Urinary bladder (tissue), 4 donors: ENCODE data around the gene TINCR. TPM values are rescaled to one million over a fixed set of nuclear protein-coding genes. Genes with fewer than 3 reads are reported as not detected.
"Not testable (repeated sequence)": the region's sequence is repeated elsewhere in the genome, so short reads cannot be mapped to it uniquely, and the experiment has no call there.

Source experiments
- DNase-seq: peaks from one replicate; pipeline ENCODE4 v3.0.0-alpha.2; 2015; ENCODE audit errors: extremely low spot score
- H3K27ac ChIP-seq: one replicate; pipeline ENCODE4 v1.5.1; 2013; ENCODE audit warnings: low read depth, mild to moderate bottlenecking, moderate library complexity
- H3K36me3 ChIP-seq: one replicate; pipeline ENCODE4 v1.6.1; 2013; ENCODE audit warnings: mild to moderate bottlenecking, moderate library complexity; ENCODE audit not compliant: insufficient read depth
- H3K4me1 ChIP-seq: one replicate; pipeline ENCODE4 v1.6.1; 2013; ENCODE audit warnings: mild to moderate bottlenecking, moderate library complexity; ENCODE audit not compliant: insufficient read depth
- H3K4me3 ChIP-seq: one replicate; pipeline ENCODE4 v1.5.1; 2013; ENCODE audit warnings: low read depth, low read length
- WGBS: extraction: QIAGEN DNeasy Blood & Tissue Kit; methylation state at CpG from one replicate; pipeline ENCODE4 v1.1.7; 2013; 5-methylcytosine and 5-hydroxymethylcytosine counted together
- polyA plus RNA-seq: library from polyadenylated mRNA; stranded (reverse); fragments of 200-250 nt; gene quantifications from one replicate; pipeline ENCODE4 v1.2.3, GENCODE V29; 2013
- total RNA-seq: library from RNA; depleted of rRNA; stranded (reverse); fragments of >200 nt; gene quantifications from one replicate; pipeline ENCODE4 v1.2.3, GENCODE V29; 2014
- donor health status: healthy with polysubstance abuse.
- donor health status: healthy.

TINCR gene
- total RNA-seq, result 1.6 TPM
- 0.85 TPM for polyA plus RNA-seq

DNA sequence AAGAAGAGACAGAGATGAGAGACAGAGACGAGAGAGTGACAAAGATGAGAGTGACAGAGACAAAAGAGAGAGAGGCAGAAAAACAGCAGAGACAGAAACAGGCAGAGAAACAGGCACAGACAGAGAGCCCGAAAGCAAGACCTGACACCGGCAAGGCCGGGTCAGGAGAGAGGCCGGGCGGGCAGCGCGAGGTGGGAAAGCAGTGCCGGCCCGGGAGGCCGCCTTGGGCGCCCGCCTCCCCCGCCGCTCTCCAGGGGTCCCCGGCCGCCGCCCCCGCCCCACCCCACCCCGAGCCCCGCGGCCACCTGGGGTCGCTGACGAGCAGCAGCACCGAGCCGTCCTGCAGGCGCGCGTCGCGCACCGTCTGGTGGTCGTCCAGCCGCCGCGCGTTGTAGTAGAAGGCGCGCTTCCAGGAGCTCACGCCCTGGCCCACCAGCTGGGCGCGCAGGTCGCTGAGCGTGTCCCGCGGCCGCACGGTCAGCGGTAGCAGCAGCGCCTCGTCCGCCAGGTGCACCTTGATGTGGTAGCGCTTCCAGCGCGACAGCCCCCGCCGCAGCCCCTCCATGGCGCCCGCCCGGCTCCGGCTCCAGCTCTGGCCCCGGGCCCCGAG is at the start of gene TINCR:
Gene TINCR, minus strand, starts transcription at position 594 of the 610 bp plus-strand sequence.
- no peaks in the 10 kb centered on the region for H3K36me3 ChIP-seq
- no peak for DNase-seq
- 7% methylated on average over 63 of the region's 63 CpGs for WGBS
- peak within 1 kb of the TSS; percentile 36 for H3K4me3 ChIP-seq
- no peak within 1 kb of the TSS for H3K27ac ChIP-seq
- no peaks in the 10 kb centered on the region for H3K4me1 ChIP-seq

- WGBS, result 83% methylated on average over 1 of the region's 1 CpG
- Histone ChIP-seq H3K4me3 (no peak overlapping the region), H3K27ac (no peak overlapping the region), H3K36me3 (peaks cover 13% of the 10 kb centered on the region), H3K4me1 (no peaks in the 10 kb centered on the region)
- DNase-seq, result no peak
Observed at GRCh38 chr19:5617080-5617479, 49.3 kb upstream of the TINCR start.

DNA sequence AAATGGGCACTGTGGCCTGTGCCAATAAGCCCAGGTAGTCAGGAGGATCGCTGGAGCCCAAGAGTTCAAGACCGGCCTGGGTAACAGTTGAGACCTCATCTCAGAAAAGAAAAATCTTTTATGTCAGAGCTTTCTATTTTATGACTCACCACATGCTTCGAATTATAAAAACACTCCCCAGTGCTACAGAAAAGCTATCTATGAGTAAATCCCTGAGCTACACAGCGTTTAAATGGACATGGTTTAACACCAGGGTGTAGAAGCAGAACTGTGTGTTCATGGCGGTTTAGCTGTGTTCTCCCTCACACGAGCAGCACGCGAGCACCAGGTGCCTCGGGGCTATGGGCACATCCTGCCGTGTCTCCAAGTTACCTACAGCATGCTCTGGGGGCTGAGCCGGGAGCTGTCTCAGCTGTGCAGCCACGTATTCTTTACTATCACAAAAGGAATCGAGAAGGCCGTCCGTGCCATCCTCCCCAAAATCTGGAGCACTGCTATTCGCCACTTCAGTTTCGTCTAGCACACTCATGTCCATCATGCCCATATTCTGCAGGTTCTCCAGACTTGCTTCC is 48.1 kb upstream of the TINCR start:
- Histone ChIP-seq H3K27ac (no peak overlapping the region), H3K36me3 (peaks cover 14% of the 10 kb centered on the region), H3K4me3 (no peak overlapping the region), H3K4me1 (no peaks in the 10 kb centered on the region)
- no peak for DNase-seq
- WGBS, result 93% methylated on average over 17 of the region's 17 CpGs

GRCh38 chr19:5612891-5613865 is 45.4 kb upstream of the TINCR start:
- Histone ChIP-seq H3K36me3 (peaks cover 14% of the 10 kb centered on the region), H3K4me1 (no peaks in the 10 kb centered on the region), H3K27ac (no peak overlapping the region), H3K4me3 (no peak overlapping the region)
- no peak for DNase-seq
- WGBS, result 94% methylated on average over 15 of the region's 15 CpGs

DNA sequence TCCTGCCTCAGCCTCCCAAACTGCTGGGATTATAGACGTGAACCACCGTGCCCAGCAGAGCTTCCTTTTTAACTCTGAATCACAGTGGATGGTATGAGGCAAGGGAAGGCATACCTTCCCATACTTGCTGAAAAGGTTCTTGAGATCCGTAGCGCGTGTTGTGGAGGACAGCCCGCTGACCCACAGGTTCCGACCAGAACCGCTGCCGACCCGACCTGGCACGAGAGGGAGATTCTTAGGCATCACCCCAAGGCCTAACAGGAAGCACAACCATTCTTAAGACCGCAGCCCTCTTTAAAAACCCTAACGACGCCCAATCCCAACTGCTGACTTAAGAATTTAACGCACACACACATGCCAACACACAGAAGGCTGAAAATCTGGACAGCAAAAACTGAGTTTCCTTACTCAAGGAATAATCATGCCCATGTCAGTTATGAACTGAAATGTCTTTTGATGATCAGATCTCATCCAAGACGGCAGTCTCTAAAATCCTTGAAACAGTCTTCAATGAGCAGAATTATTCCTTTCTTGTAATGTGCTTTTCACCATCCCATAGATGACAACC is 42.2 kb upstream of the TINCR start:
- Histone ChIP-seq H3K4me1 (no peaks in the 10 kb centered on the region), H3K27ac (no peak overlapping the region), H3K36me3 (peaks cover 7% of the 10 kb centered on the region), H3K4me3 (no peak overlapping the region)
- WGBS, result 95% methylated on average over 16 of the region's 16 CpGs
- DNase-seq, result no peak

- not testable (repeated sequence) for H3K4me3 ChIP-seq, H3K27ac ChIP-seq, H3K4me1 ChIP-seq, DNase-seq
- WGBS, result 94% methylated on average over 9 of the region's 9 CpGs
- peaks cover 12% of the 10 kb centered on the region for H3K36me3 ChIP-seq
Observed at GRCh38 chr19:5608766-5609165, 41.0 kb upstream of the TINCR start.

GRCh38 chr19:5608291-5608690 is 40.5 kb upstream of the TINCR start:
- no peak for DNase-seq
- Histone ChIP-seq H3K27ac (no peak overlapping the region), H3K36me3 (peaks cover 16% of the 10 kb centered on the region), H3K4me1 (no peaks in the 10 kb centered on the region), H3K4me3 (no peak overlapping the region)
- WGBS, result 92% methylated on average over 10 of the region's 10 CpGs

DNA sequence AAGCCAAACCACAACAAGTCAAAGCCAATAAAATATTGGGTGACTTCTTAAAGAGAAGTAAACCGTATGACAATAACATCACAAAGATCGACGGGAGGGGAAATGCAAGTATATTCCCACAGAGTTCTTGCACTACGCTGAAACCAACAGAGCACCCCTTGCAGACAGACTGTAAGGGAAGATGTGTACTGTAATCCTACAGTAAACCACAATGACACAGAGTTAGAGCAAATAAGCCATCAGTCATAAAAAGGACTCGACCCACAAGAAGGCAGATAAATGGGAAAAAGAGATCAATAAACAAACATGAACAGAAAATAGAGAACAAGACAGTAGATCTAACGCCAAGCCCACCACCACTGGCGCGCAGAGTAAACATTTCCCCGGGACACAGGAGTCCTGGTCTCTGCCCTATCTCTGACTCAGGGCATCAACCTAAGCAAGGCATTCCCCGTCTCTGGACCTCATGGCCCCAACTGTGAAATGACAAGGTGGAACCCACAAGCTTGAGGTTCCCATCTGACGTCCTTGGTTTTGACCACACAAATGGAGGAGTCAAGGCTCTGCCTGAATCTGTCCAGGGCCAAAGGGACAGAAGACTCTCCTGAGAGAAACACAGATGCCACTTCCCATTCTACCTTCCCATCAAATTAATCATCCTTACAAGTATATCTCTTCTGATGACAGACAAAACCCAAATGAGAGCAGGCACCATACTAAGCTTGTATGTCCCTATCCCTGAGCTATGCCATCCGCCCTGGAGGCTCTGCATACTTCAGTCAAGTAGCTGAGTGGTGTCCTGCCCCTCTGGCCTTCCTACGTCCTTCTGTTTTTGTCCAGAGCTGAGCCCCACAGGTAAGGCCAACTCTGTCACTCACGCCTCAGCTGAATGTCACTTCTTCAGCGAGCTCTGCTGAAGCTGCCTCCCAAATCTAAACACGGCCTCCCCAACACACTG is 39.8 kb upstream of the TINCR start:
- H3K4me3 ChIP-seq, result no peak overlapping the region
- 93% methylated on average over 16 of the region's 16 CpGs for WGBS

GRCh38 chr19:5605362-5605761 is 37.6 kb upstream of the TINCR start:
- DNase-seq, result no peak
- H3K4me3 ChIP-seq, result no peak overlapping the region
- 88% methylated on average over 3 of the region's 3 CpGs for WGBS
- no peaks in the 10 kb centered on the region for H3K4me1 ChIP-seq
- H3K27ac ChIP-seq, result no peak overlapping the region
- H3K36me3 ChIP-seq, result peaks cover 17% of the 10 kb centered on the region

More for the DNA sequence above, 39.8 kb upstream of the TINCR start:
- Histone ChIP-seq H3K36me3 (peaks cover 20% of the 10 kb centered on the region), H3K4me1 (no peaks in the 10 kb centered on the region), H3K27ac (no peak overlapping the region)
- DNase-seq, result no peak

DNA sequence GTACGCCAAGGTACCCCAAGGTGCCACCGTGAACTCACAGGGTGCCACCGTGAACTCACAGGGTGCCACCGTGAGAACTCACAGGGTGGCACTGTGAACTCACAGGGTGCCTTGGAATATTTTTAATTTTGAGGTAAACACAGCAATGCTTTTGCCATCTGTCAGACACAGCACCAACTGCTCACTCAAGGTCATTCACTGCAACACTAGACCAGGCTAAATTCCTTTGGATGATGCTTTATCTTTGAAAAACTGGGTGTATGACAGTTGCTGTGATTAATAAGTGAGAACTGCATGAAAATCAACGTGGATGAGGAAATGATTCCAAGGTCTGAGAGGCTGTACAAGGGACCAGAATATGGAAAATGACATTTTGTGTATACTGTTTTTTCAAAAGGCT is 35.9 kb upstream of the TINCR start:
- DNase-seq, result no peak
- H3K4me1 ChIP-seq, result no peaks in the 10 kb centered on the region
- 89% methylated on average over 5 of the region's 5 CpGs for WGBS
- H3K36me3 ChIP-seq, result peaks cover 20% of the 10 kb centered on the region
- no peak overlapping the region for H3K4me3 ChIP-seq
- no peak overlapping the region for H3K27ac ChIP-seq

DNA sequence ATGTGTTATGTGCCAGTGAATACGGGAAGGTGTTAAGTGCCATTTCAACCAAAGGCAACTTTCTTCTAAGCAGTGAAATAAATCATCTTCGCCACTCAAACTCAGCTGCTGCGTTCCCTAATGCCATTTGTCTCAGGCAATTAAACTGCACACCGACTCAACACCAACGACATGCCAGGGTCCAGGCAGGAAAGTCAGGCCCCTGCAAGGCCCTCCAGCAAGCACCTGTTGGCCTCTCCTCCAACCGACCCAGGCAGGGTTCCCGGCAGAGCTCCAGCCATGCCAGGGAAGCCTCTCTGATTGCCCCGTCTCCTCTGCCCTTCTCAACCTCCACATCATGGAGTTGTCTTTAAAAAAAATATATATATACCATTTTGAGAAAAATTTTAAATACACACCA is 33.0 kb upstream of the TINCR start:
- no peak for DNase-seq
- Histone ChIP-seq H3K27ac (no peak overlapping the region), H3K4me1 (no peaks in the 10 kb centered on the region), H3K4me3 (no peak overlapping the region), H3K36me3 (peaks cover 24% of the 10 kb centered on the region)
- 85% methylated on average over 8 of the region's 8 CpGs for WGBS

- 94% methylated on average over 9 of the region's 9 CpGs for WGBS
- no peak for DNase-seq
- Histone ChIP-seq H3K27ac (no peak overlapping the region), H3K36me3 (peaks cover 28% of the 10 kb centered on the region), H3K4me3 (no peak overlapping the region), H3K4me1 (no peaks in the 10 kb centered on the region)
Observed at GRCh38 chr19:5595745-5596144, 28.0 kb upstream of the TINCR start.

DNA sequence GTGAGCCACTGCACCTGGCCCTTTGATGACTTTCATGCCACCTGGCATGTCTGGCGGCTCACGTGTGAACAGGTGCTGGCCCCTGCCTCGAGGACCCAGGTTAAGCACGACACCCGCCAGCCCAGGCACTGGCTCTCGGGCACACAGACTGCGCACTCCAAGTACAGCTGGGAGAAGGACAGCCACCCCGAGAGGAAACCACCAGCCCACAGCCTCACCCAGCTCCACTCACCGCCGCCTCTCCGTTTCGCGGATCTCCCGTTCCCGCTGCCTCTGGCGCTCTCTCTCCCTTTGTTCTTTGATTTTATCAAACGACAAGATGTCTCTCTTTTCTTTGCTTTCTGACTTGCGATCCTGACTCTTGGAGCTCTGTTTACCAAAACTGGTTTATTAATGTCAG is 27.4 kb upstream of the TINCR start:
- Histone ChIP-seq H3K4me3 (no peak overlapping the region), H3K27ac (no peak overlapping the region), H3K36me3 (peaks cover 28% of the 10 kb centered on the region), H3K4me1 (no peaks in the 10 kb centered on the region)
- WGBS, result 91% methylated on average over 18 of the region's 18 CpGs
- no peak for DNase-seq
